ENCODE measurements around the gene VWA5B1. TPM values are rescaled to one million over a fixed set of nuclear protein-coding genes. Genes with fewer than 3 reads are reported as not detected.

VWA5B1 gene
- total RNA-seq, 3 donors from 2014 or later (not counting 1 experiment from before 2014, with no cell fraction given): not detected

GRCh38 chr1:20353836-20354235 lies 63.2 kb downstream of the VWA5B1 start:
- intact Hi-C loops (cut with micrococcal nuclease): no loop called here
- Mint-ChIP-seq H3K27me3 (ENCODE audit: low read depth in 2 of 2) (peaks cover 7 to 8% of the 10 kb centered on the region in 2 donors), H3K4me1 (no peaks in the 10 kb centered on the region), H3K36me3 (no peaks in the 10 kb centered on the region), H3K9me3 (no peaks in the 10 kb centered on the region), H3K4me3 (no peak overlapping the region), H3K27ac (no peak overlapping the region)
- Histone ChIP-seq H3K4me3 (ENCODE audit: low read length) (no peak overlapping the region), H3K4me1 (ENCODE audit: control insufficient read depth, insufficient read depth, low read length) (no peaks in the 10 kb centered on the region), H3K9me3 (ENCODE audit: control insufficient read depth, insufficient read depth, low read length) (no peaks in the 10 kb centered on the region), H3K27me3 (ENCODE audit: control insufficient read depth, insufficient read depth, low read length) (no peaks in the 10 kb centered on the region), H3K27ac (ENCODE audit: low read length) (no peak overlapping the region), H3K36me3 (ENCODE audit: control insufficient read depth, insufficient read depth, low read length) (no peaks in the 10 kb centered on the region)
- no peak for TF ChIP-seq CTCF (IDR thresholded peaks at IDR 0.05)
- DNase-seq (no peak), ATAC-seq (no peak)
- 89% methylated on average over 17 of the region's 17 CpGs for WGBS (ENCODE audit: insufficient coverage)

GRCh38 chr1:20354610-20355009 lies 63.9 kb downstream of the VWA5B1 start:
- Histone ChIP-seq H3K9me3 (ENCODE audit: control insufficient read depth, insufficient read depth, low read length) (no peaks in the 10 kb centered on the region), H3K4me1 (ENCODE audit: control insufficient read depth, insufficient read depth, low read length) (no peaks in the 10 kb centered on the region), H3K27me3 (ENCODE audit: control insufficient read depth, insufficient read depth, low read length) (no peaks in the 10 kb centered on the region), H3K27ac (ENCODE audit: low read length) (no peak overlapping the region), H3K36me3 (ENCODE audit: control insufficient read depth, insufficient read depth, low read length) (no peaks in the 10 kb centered on the region), H3K4me3 (ENCODE audit: low read length) (no peak overlapping the region)
- TF ChIP-seq CTCF (IDR thresholded peaks at IDR 0.05): no peak
- DNase-seq (no peak), ATAC-seq (no peak)
- Mint-ChIP-seq H3K36me3 (no peaks in the 10 kb centered on the region), H3K4me3 (no peak overlapping the region), H3K27me3 (ENCODE audit: low read depth in 2 of 2) (peaks cover 10 to 16% of the 10 kb centered on the region in 2 donors), H3K9me3 (no peaks in the 10 kb centered on the region), H3K4me1 (no peaks in the 10 kb centered on the region), H3K27ac (no peak overlapping the region)
- WGBS (ENCODE audit: insufficient coverage): 72% methylated on average over 4 of the region's 4 CpGs
- intact Hi-C loops (cut with micrococcal nuclease): no loop called here

- intact Hi-C loops (cut with micrococcal nuclease): no loop called here
- no peaks in the 10 kb centered on the region for H3K36me3 Mint-ChIP-seq
- no peak overlapping the region for H3K27ac Mint-ChIP-seq
- H3K4me1 Mint-ChIP-seq: no peaks in the 10 kb centered on the region
- no peak for ATAC-seq
- Histone ChIP-seq H3K9me3 (ENCODE audit: control insufficient read depth, insufficient read depth, low read length) (no peaks in the 10 kb centered on the region), H3K27ac (ENCODE audit: low read length) (no peak overlapping the region), H3K27me3 (ENCODE audit: control insufficient read depth, insufficient read depth, low read length) (no peaks in the 10 kb centered on the region), H3K4me3 (ENCODE audit: low read length) (no peak overlapping the region), H3K36me3 (ENCODE audit: control insufficient read depth, insufficient read depth, low read length) (no peaks in the 10 kb centered on the region), H3K4me1 (ENCODE audit: control insufficient read depth, insufficient read depth, low read length) (no peaks in the 10 kb centered on the region)
- no peak for TF ChIP-seq CTCF (IDR thresholded peaks at IDR 0.05)
- H3K4me3 Mint-ChIP-seq: no peak overlapping the region
- WGBS (ENCODE audit: insufficient coverage): 79% methylated on average over 14 of the region's 14 CpGs
- peaks cover 10 to 20% of the 10 kb centered on the region in 2 donors for H3K27me3 Mint-ChIP-seq (ENCODE audit: low read depth in 2 of 2)
- no peaks in the 10 kb centered on the region for H3K9me3 Mint-ChIP-seq
- no peak for DNase-seq
These were observed 64.6 kb downstream of the VWA5B1 start for GRCh38 chr1:20355101-20355827.
